Testis (tissue), 2 donors: ENCODE data around the gene HTR4.

Source experiments
- POLR2A ChIP-seq: fragments of 450-650 bp; IDR thresholded peaks from one replicate; pipeline ENCODE4 v1.6.1; 2017; ENCODE audit warnings: antibody characterized with exemption, mild to moderate bottlenecking, moderate library complexity
- TF ChIP-seq, protein P1 (sequence below), 3 experiments: fragments of 450-650 bp in 2 of 3; fragments of 200-600 bp in 1 of 3; sonication (generic) in 1 of 3; IDR thresholded peaks; one replicate each; pipeline ENCODE4 v1.5.1; 2016 to 2019; ENCODE audit warnings: antibody characterized with exemption in 3 of 3, mild to moderate bottlenecking in 2 of 3, moderate library complexity in 1 of 3

DNA sequence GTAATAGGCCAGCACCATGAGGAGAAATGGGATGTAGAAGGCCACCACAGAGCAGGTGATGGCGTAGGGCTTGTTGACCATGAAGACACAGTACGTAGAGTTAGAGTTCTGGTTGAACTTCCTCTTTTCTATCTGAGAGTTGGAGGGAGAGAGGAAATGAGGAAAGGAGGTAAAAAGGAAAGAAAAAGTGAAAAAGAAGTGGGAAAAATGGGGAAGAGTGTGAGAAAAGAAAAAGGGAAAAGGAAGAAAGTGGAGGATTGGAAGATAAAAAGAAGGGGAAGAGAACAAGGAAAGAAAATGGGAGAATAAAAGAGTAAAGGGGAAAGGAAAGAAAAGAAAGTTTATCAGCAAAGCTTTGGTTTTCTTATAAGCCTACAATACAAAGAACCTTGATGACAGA is 144.4 kb downstream of the HTR4 start:
- TF ChIP-seq, protein P1, sequence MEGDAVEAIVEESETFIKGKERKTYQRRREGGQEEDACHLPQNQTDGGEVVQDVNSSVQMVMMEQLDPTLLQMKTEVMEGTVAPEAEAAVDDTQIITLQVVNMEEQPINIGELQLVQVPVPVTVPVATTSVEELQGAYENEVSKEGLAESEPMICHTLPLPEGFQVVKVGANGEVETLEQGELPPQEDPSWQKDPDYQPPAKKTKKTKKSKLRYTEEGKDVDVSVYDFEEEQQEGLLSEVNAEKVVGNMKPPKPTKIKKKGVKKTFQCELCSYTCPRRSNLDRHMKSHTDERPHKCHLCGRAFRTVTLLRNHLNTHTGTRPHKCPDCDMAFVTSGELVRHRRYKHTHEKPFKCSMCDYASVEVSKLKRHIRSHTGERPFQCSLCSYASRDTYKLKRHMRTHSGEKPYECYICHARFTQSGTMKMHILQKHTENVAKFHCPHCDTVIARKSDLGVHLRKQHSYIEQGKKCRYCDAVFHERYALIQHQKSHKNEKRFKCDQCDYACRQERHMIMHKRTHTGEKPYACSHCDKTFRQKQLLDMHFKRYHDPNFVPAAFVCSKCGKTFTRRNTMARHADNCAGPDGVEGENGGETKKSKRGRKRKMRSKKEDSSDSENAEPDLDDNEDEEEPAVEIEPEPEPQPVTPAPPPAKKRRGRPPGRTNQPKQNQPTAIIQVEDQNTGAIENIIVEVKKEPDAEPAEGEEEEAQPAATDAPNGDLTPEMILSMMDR (IDR thresholded peaks at IDR 0.05): no peak
- no peak for TF ChIP-seq POLR2A
